HEK293T (cell line): Measurements from ENCODE around the gene SSX2IP.
A peak's percentile ranks its signal among the peaks of the same experiment; 100 is the strongest.
"Not testable (repeated sequence)": the region's sequence is repeated elsewhere in the genome, so short reads cannot be mapped to it uniquely, and the experiment has no call there.

Experiments used
- CTCF ChIA-PET: fragments of 350-600 bp; formaldehyde crosslinking; extraction: SDS; loops from one replicate; lab custom pipeline; 2021; ENCODE audit warnings: antibody characterized with exemption, inconsistent platforms; lab: Yijun Ruan, JAX
- POLR2A ChIA-PET: fragments of 350-600 bp; formaldehyde crosslinking; extraction: SDS; loops from one replicate; lab custom pipeline; 2020; ENCODE audit warnings: antibody characterized with exemption, inconsistent platforms; lab: Yijun Ruan, JAX
- DNase-seq: peaks from one replicate; pipeline ENCODE4 v3.0.0; 2012; ENCODE audit warnings: mixed read lengths; ENCODE audit errors: extremely low spot score
- ARNT ChIP-seq: fragments of 450-650 bp; IDR thresholded peaks from 2 replicates; pipeline ENCODE4 v1.6.1; 2017; ENCODE audit warnings: mild to moderate bottlenecking
- BHLHE40 ChIP-seq: fragments of 450-650 bp; IDR thresholded peaks from 2 replicates; pipeline ENCODE4 v1.6.1; 2016; ENCODE audit warnings: mild to moderate bottlenecking, moderate library complexity, borderline replicate concordance
- CTBP1 ChIP-seq: fragments of 450-650 bp; IDR thresholded peaks from 2 replicates; pipeline ENCODE4 v1.6.1; 2016; ENCODE audit warnings: borderline replicate concordance
- ELF4 ChIP-seq: fragments of 450-650 bp; IDR thresholded peaks from 2 replicates; pipeline ENCODE4 v1.6.1; 2017; ENCODE audit warnings: antibody characterized with exemption
- FOXA1 ChIP-seq: fragments of 450-650 bp; IDR thresholded peaks from 2 replicates; pipeline ENCODE4 v1.6.1; 2016; ENCODE audit warnings: mild to moderate bottlenecking
- FOXK2 ChIP-seq: fragments of 450-650 bp; IDR thresholded peaks from 2 replicates; pipeline ENCODE4 v1.6.1; 2016; ENCODE audit warnings: mild to moderate bottlenecking
- FOXM1 ChIP-seq: fragments of 450-650 bp; IDR thresholded peaks from 2 replicates; pipeline ENCODE4 v1.6.1; 2017; ENCODE audit warnings: mild to moderate bottlenecking, borderline replicate concordance
- HDGF ChIP-seq: fragments of 450-650 bp; IDR thresholded peaks from 2 replicates; pipeline ENCODE4 v1.6.1; 2017; ENCODE audit warnings: antibody characterized with exemption, borderline replicate concordance
- L3MBTL2 ChIP-seq: fragments of 450-650 bp; conservative IDR thresholded peaks from 2 replicates; pipeline ENCODE4 v1.6.1; 2016; ENCODE audit warnings: mild to moderate bottlenecking
- LEF1 ChIP-seq: fragments of 450-650 bp; IDR thresholded peaks from 2 replicates; pipeline ENCODE4 v1.6.1; 2017; ENCODE audit warnings: mild to moderate bottlenecking, borderline replicate concordance
- NFRKB ChIP-seq: fragments of 450-650 bp; IDR thresholded peaks from 2 replicates; pipeline ENCODE4 v1.6.1; 2016; ENCODE audit warnings: mild to moderate bottlenecking, moderate library complexity
- PKNOX1 ChIP-seq: fragments of 450-650 bp; IDR thresholded peaks from 2 replicates; pipeline ENCODE4 v1.6.1; 2016
- SP1 ChIP-seq: fragments of 450-650 bp; IDR thresholded peaks from 2 replicates; pipeline ENCODE4 v1.6.1; 2017
- SUZ12 ChIP-seq: fragments of 450-650 bp; IDR thresholded peaks from 2 replicates; pipeline ENCODE4 v1.6.1; 2016; ENCODE audit warnings: mild to moderate bottlenecking
- TARDBP ChIP-seq: fragments of 450-650 bp; IDR thresholded peaks from 2 replicates; pipeline ENCODE4 v1.6.1; 2016
- ZNF384 ChIP-seq: fragments of 450-650 bp; IDR thresholded peaks from 2 replicates; pipeline ENCODE4 v1.6.1; 2016

The SSX2IP gene

GRCh38 chr1:84653130-84653677, 37.1 kb downstream of the SSX2IP start:
- POLR2A ChIA-PET, result no interaction called here
- peak; percentile 15 for DNase-seq
- TF ChIP-seq FOXA1 (no peak), FOXM1 (no peak), ARNT (no peak), SP1 (no peak), CTBP1 (no peak), HDGF (no peak)
- CTCF ChIA-PET, result no interaction called here

- CTCF ChIA-PET, result no interaction called here
- DNase-seq, result peak; percentile 19
- POLR2A ChIA-PET, result no interaction called here
- TF ChIP-seq TARDBP, result no peak
- no peak for TF ChIP-seq FOXM1
- no peak for TF ChIP-seq PKNOX1
- TF ChIP-seq LEF1, result no peak
Observed at GRCh38 chr1:84644472-84644871, 45.8 kb downstream of the SSX2IP start.

GRCh38 chr1:84643183-84643582, 47.1 kb downstream of the SSX2IP start:
- no peak for TF ChIP-seq SUZ12
- no peak for TF ChIP-seq SP1
- TF ChIP-seq ARNT, result no peak
- POLR2A ChIA-PET, result no interaction called here
- DNase-seq, result no peak
- CTCF ChIA-PET, result interaction anchor here (0.8 kb wide), 1 partner anchor 714 kb away, joined by 3 read pairs; no protein-coding TSS in a partner anchor

GRCh38 chr1:84642774-84643173, 47.5 kb downstream of the SSX2IP start:
- CTCF ChIA-PET, result no interaction called here
- TF ChIP-seq SP1, result no peak
- TF ChIP-seq CTBP1, result no peak
- no peak for TF ChIP-seq ELF4
- no peak for TF ChIP-seq FOXK2
- no peak for TF ChIP-seq NFRKB
- POLR2A ChIA-PET, result no interaction called here
- no peak for DNase-seq

- CTCF ChIA-PET, POLR2A ChIA-PET, DNase-seq: not testable (repeated sequence)
Observed at GRCh38 chr1:84639731-84640130, 50.5 kb downstream of the SSX2IP start.

GRCh38 chr1:84635429-84635828, 54.8 kb downstream of the SSX2IP start:
- ChIA-PET CTCF (no interaction called here), POLR2A (no interaction called here)
- DNase-seq, result no peak
- TF ChIP-seq BHLHE40 (no peak), ARNT (no peak), FOXA1 (no peak), TARDBP (no peak), PKNOX1 (no peak), SP1 (no peak), CTBP1 (no peak), LEF1 (no peak), SUZ12 (no peak), ELF4 (no peak), FOXM1 (no peak), L3MBTL2 (no peak), ZNF384 (no peak), NFRKB (no peak), FOXK2 (no peak), HDGF (no peak)

GRCh38 chr1:84634536-84635205, 55.6 kb downstream of the SSX2IP start:
- no peak for TF ChIP-seq SUZ12
- no peak for TF ChIP-seq ZNF384
- CTCF ChIA-PET, result no interaction called here
- POLR2A ChIA-PET, result no interaction called here
- DNase-seq, result no peak

GRCh38 chr1:84632673-84633434, 57.4 kb downstream of the SSX2IP start:
- ChIA-PET CTCF (no interaction called here), POLR2A (no interaction called here)
- TF ChIP-seq TARDBP (no peak), PKNOX1 (0 out of 2 replicates have a peak, but pooled peaks have one; percentile 5)
- DNase-seq, result peak; percentile 12
